Measurements from ENCODE around the gene DIAPH3. TPM values are rescaled to one million over a fixed set of nuclear protein-coding genes. Genes with fewer than 3 reads are reported as not detected.

Gene DIAPH3
- polyA plus RNA-seq, 5 donors, result 5.8 to 21.1 (median 12.7) TPM

GRCh38 chr13:59963383-59963782, 200.3 kb downstream of the DIAPH3 start:
- DNase-seq, result no peak

DNA sequence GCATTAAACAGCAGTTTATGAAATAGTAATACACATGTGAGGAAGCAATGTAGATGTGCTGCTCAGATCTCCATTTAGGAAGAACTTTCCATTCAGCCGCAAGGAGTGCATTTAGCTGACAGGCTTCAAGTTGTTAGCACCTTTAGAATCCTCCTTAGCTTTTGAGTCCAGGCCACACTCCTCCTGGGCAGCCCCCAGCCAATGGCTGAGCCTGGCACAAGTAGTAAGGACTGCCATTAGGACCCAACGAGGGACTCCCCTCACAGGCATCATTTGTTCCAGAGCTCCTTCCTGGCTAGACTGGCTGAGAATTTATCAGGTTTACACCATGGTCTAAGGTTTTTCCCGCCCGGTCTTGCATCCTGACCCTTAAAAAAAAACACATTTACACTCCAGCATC, 201.4 kb downstream of the DIAPH3 start:
- DNase-seq, result no peak

GRCh38 chr13:59960683-59961082, 203.0 kb downstream of the DIAPH3 start:
- DNase-seq, result no peak

GRCh38 chr13:59957438-59957837, 206.3 kb downstream of the DIAPH3 start:
- DNase-seq, result no peak

- no peak for DNase-seq
Measured at GRCh38 chr13:59954601-59955000, 209.1 kb downstream of the DIAPH3 start.

- no peak for DNase-seq
Measured at GRCh38 chr13:59951011-59951410, 212.7 kb downstream of the DIAPH3 start.

- no peak for DNase-seq
Measured at GRCh38 chr13:59950266-59950665, 213.5 kb downstream of the DIAPH3 start.

GRCh38 chr13:59948686-59949085, 215.0 kb downstream of the DIAPH3 start:
- no peak for DNase-seq

DNA sequence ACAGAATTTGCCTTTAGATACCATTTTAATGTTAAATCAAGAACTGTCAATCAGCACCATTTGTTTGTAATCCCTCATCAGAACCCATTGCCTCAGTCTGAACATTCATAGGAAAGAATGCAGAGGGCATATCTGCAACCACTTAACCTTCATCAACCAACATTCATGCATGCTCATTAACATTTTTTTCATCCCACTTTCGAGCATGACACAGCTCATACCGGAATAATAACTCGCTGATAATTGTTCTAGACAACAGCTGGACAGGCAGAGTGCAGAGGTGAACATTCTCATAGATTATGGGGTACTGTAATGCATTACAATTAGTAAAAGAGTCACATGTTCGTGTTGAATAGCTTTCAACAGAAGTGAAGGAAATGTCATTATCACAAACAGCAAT, 216.8 kb downstream of the DIAPH3 start:
- DNase-seq, result no peak

- DNase-seq, result no peak
Measured at GRCh38 chr13:59931621-59932020, 232.1 kb downstream of the DIAPH3 start.

- no peak for DNase-seq
Measured at GRCh38 chr13:59924256-59924655, 239.5 kb downstream of the DIAPH3 start.

DNA sequence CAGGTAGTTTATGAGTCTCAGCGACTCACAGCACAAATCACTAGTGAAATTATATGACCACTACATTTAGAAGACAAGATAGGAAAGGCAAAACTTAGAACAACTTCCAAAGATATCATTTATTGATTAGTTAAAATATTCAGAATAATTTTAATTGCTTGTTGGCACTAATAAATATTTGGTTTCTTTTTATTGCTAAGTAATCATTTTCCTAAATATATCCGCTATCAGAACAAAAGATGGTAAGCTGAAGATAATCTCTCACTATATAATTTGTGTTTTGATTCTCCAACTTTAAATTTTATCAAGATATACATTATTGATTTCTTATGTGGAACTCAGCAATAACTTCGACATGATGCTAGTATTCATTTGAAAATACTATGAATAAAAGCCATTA, 248.5 kb downstream of the DIAPH3 start:
- no peak for DNase-seq

DNA sequence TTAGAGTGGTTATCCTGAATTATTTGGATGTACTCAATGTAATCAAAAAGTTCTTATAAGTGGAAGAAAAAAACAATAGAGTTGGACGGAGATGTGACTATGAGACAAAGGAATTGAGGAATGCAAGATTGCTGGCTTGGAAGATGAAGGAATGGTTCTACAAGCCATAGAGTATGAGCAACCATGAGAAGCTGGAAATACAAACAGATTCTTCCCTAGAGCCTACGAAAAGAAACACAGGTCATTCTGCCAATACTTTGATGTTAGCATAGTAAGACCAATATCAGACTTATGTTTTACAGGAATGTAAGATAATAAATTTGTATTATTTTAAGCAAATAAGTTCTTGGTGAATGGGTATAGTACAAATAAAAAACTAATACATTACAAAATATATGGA, 249.2 kb downstream of the DIAPH3 start:
- DNase-seq, result no peak

DNA sequence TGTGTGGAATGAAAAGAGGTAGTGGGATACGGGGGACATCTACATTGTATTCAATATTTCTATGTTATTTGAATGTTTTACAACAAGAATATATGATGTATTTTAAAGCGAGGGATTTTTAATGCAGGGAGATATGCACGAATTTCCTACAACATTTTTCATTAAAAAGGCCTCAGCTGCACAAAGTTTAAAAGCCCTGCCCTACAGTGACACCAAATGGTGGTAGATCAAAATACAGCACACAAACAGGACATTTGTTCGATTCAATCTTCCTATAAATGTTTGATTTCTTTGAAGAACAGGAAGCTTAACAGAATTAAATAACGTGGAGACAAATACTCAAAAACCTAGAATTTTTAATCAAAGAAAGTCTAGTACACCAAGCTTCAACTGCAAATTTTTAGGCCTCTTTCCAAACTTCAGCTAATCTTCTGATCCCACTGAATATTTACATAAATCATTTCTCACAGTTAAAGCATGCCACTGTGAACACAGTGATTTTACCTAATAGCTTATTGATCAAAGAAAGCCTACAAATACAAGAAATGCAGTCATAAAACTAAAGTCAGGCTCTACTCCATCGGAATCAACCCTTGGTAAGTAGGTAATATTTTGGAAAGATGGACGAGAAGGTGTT, 257.2 kb downstream of the DIAPH3 start:
- peak; percentile 11 to 12 for DNase-seq

DNA sequence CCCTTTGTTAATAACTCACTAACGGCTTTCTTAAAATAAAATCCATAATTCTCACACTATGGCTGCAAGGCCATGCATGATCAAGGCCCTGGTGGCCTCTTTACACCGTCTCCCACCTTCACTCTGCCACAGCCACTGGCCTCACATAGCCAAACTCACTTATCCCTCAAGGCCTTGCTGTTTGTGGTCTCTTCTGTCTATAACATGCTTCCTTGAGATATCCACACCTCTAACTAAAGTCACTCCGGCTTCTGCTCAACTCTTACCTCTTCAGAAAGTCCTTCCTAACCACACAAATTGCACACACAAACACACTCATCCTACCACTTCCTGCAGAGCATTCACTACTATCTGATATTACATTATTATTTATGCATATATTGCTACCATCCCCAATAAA, 262.5 kb downstream of the DIAPH3 start:
- DNase-seq, result no peak

- no peak for DNase-seq
Measured at GRCh38 chr13:59898066-59898465, 265.7 kb downstream of the DIAPH3 start.

- DNase-seq, result no peak
Measured at GRCh38 chr13:59893266-59893665, 270.5 kb downstream of the DIAPH3 start.

DNA sequence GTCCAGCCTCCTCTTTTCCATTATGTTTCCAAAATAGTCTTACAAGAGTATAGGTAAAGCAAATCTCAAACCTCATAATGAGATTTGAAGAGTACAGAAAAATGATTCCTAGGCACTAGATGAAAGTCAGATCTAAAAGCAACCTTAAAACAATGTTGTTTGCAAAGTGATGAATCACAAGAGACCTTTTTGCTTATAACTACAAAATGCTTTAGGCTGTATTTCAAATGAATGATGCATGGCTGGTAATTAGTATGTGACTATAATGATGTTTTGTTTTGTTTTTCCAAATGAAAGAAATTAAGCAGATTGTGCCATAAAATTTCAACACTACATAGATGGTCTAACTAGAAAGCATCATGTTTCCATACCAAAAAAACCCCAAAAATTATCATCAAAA, 272.7 kb downstream of the DIAPH3 start:
- no peak for DNase-seq

DNA sequence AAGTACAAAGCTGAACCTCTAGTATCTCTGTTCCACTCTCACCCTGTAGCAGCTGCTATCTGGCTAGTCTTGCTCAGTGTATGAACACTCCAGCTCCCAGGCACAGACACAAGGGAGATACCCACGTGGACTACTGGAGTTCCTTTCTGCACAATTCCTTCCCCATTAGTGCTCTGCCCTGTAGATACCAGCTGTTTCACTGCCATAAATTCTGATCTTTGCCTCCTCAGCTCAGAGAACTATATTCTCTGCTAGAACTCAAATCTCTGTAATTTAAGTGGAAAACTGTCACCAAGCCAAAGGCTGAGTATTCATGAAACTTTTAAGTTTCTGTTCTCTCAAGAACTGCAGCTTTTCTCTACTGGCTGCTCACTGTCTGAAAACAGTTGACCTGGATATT, 273.7 kb downstream of the DIAPH3 start:
- DNase-seq, result peak; percentile 18 to 26

DNA sequence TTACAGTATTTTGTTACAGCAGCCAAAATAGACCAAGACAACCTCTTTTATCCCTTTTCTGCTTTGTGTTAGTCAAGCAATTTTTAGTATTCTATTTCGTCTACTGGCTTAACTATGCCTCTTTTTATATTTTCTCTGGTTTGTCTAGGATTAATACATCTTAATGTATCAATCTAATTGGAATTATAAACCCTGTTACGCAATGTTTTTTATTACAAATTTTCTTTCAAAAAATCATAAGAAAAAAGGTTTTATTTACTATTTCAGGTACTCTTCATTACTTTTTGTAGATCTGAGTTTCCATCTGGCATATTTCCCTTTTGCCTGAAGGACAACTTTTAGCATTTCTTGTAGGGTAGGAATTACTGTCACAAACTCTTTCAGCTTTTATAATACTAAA, 275.3 kb downstream of the DIAPH3 start:
- DNase-seq, result no peak

DNA sequence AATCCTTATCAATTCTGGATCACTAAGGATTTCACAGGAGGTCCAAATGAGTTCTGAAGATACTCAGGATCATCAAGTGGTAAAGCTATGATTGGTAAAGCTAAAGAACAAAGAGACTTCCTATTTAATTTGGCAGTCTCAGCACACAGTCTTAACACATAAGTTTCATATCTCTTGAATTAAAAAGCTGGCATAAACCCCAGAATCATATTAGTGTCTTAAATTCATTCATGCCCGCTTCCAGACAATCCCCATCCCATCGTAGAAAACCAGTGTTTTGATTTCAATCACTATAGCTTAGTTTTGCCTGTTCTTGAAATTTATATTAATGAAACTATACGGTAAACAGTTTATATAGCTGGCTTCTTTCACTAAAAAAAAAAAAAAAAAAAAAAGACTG, 278.7 kb downstream of the DIAPH3 start:
- DNase-seq, result no peak

DNA sequence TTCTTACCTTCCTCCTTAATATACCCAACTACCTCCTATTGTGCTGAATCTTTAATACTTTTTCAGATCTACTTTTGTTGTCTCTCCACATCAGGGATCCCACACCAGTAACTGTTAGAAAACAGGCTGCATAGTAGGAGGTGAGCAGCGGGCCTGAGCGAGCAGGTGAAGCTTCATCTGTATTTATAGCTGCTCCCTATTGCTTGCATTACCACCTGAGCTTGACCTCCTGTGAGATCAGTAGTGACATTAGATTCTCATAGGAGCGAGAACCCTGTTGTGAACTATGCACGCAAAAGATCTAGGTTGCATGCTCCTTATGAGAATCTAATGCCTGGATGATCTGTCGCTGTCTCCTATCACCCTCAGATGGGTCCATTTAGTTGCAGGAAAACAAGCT, 279.8 kb downstream of the DIAPH3 start:
- DNase-seq, result no peak

DNA sequence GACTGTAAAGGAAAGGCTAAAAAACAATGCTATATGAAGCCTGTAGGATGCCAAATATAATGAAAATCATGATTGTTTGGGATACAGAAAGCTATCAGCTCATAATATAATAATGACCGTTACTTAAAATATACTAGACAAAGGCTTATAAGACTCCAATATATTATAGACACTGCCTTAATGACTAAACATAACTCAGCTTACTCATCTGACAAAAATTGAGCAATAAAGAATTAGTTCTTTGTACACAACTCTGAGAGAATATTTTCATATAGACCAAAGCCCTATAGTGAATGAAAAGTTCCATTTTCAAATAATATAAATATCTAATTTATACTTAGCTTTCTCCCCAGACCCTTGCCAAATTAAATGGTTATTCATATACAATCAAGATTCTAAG, 283.3 kb downstream of the DIAPH3 start:
- DNase-seq, result no peak

DNA sequence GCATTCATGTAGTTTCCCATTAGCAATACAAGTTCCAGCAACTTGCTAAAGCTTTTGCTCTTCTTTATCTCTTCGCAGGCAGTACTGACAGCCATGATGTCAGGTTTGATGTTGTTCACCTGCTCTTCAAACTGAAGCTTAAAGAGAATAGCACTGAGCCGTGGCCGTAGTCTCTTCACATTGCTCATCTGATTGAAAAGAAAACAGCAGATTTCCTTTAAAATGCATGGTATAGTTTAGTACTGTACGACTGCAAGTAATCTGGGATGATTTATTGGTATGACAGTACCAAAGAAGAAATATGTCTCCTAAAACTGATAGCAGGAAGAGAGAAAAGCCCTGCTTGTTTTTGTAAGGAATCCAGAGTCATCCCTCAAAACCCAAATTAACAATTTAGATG, 284.4 kb downstream of the DIAPH3 start:
- DNase-seq, result no peak

- no peak for DNase-seq
Measured at GRCh38 chr13:59877933-59878332, 285.8 kb downstream of the DIAPH3 start.

All from right lung (tissue), 5 donors.